HL-60 (cell line): Measurements from ENCODE around the gene INO80.

Experiments
- CTCF ChIP-seq: IDR thresholded peaks from one replicate; pipeline ENCODE4 v1.5.1; 2011; ENCODE audit warnings: low read length, control low read depth, inconsistent platforms; ENCODE audit not compliant: insufficient read depth
- GABPA ChIP-seq: IDR thresholded peaks from 2 replicates; pipeline ENCODE4 v1.6.1; 2012; ENCODE audit warnings: low read depth
- POLR2AphosphoS5 ChIP-seq: IDR thresholded peaks from 2 replicates; pipeline ENCODE4 v1.6.1; 2012; ENCODE audit warnings: low read depth
- REST ChIP-seq: IDR thresholded peaks from 2 replicates; pipeline ENCODE4 v1.6.1; 2012; ENCODE audit warnings: low read depth; ENCODE audit not compliant: insufficient replicate concordance
- SPI1 ChIP-seq: IDR thresholded peaks from 2 replicates; pipeline ENCODE4 v1.6.1; 2012; ENCODE audit warnings: low read depth, mild to moderate bottlenecking, borderline replicate concordance

GRCh38 chr15:41122849-41123248 is 6.8 kb upstream of the INO80 start:
- no peak for TF ChIP-seq CTCF
- TF ChIP-seq REST = no peak
- TF ChIP-seq SPI1 = no peak
- no peak for TF ChIP-seq POLR2AphosphoS5
- no peak for TF ChIP-seq GABPA
